Esophagus squamous epithelium (tissue), 5 donors: Measurements from ENCODE around the gene IGDCC3. TPM values are rescaled to one million over a fixed set of nuclear protein-coding genes. Genes with fewer than 3 reads are reported as not detected.

Source experiments
- DNase-seq: peaks from one replicate; lab custom pipeline; 2025; lab: John Stamatoyannopoulos, UW
- H3K27ac ChIP-seq, 4 donors: fragments of 200-600 bp; sonication (generic); one replicate each; pipeline ENCODE4 v1.5.1; 2016 to 2019; ENCODE audit warnings: mild to moderate bottlenecking in 1 of 4
- H3K27me3 ChIP-seq, 4 donors: fragments of 200-600 bp; sonication (generic); 1 replicate in 3 of 4; 2 replicates in 1 of 4; pipeline versions ENCODE4 v1.5.1 to v1.6.0; 2017 to 2021; ENCODE audit warnings: antibody characterized with exemption in 1 of 4
- H3K36me3 ChIP-seq, 3 donors: fragments of 200-600 bp; sonication (generic); one replicate each; pipeline ENCODE4 v1.5.1; 2016 to 2019
- H3K4me1 ChIP-seq, 3 donors: fragments of 200-600 bp; sonication (generic); one replicate each; pipeline ENCODE4 v1.5.1; 2017 to 2019
- H3K4me3 ChIP-seq, 4 donors: fragments of 200-600 bp; sonication (generic); 1 replicate in 3 of 4; 2 replicates in 1 of 4; pipeline ENCODE4 v1.5.1; 2016 to 2019; ENCODE audit warnings: mild to moderate bottlenecking in 2 of 4, moderate library complexity in 1 of 4
- H3K9me3 ChIP-seq, 3 donors: fragments of 200-600 bp; sonication (generic); one replicate each; pipeline ENCODE4 v1.5.1; 2016 to 2019
- CTCF ChIP-seq, 6 experiments: fragments of 450-650 bp in 4 of 6; fragments of 200-600 bp in 2 of 6; sonication (generic) in 2 of 6; IDR thresholded peaks; one replicate each; pipeline ENCODE4 v1.5.1; 2016 to 2019; ENCODE audit warnings: antibody characterized with exemption in 6 of 6, mild to moderate bottlenecking in 4 of 6, moderate library complexity in 4 of 6
- POLR2A ChIP-seq, 4 donors: fragments of 450-650 bp; IDR thresholded peaks; one replicate each; pipeline ENCODE4 v1.6.1; 2017; ENCODE audit warnings: antibody characterized with exemption in 4 of 4, mild to moderate bottlenecking in 4 of 4, moderate library complexity in 3 of 4
- WGBS, 2 donors: methylation state at CpG; one replicate each; pipeline ENCODE4 v1.1.5; 2018; 5-methylcytosine and 5-hydroxymethylcytosine counted together
- intact Hi-C: fragments of 100-400 bp; cut with DNase I; formaldehyde crosslinking; loops from one replicate; pipeline ENCODE4 v1.15.0; 2022
- total RNA-seq, 4 donors: library from RNA; depleted of rRNA; stranded (reverse); fragments of >200 nt; gene quantifications; one replicate each; pipeline ENCODE4 v1.1.0, GENCODE V29; 2016
- donor health status: DM: yes; HTN: yes; CAD: no.

The IGDCC3 gene
- total RNA-seq, 4 donors from 2014 or later = not detected

- Histone ChIP-seq H3K27ac (peak overlapping the region in 2 of 4 donors; percentile 50 to 65), H3K27me3 (peaks cover 0 to 58% (median 3%) of the 10 kb centered on the region in 4 donors), H3K4me1 (peaks cover 13 to 28% (median 18%) of the 10 kb centered on the region in 3 donors), H3K36me3 (no peaks in the 10 kb centered on the region), H3K4me3 (peak overlapping the region in 3 of 4 donors; percentile 21 to 73 (median 52)), H3K9me3 (no peaks in the 10 kb centered on the region)
- 36 to 37% methylated on average over 10 to 21 of the region's 28 CpGs for WGBS, 2 donors
- TF ChIP-seq POLR2A (IDR thresholded peaks at IDR 0.05) = no peak
- no peak for TF ChIP-seq CTCF (IDR thresholded peaks at IDR 0.05)
- no peak for DNase-seq
- intact Hi-C loops = no loop called here
These were observed 45.6 kb upstream of the IGDCC3 start for GRCh38 chr15:65423150-65423975.

- WGBS, 2 donors = 0% methylated on average over 2 to 5 of the region's 39 CpGs
- H3K4me3 ChIP-seq = peak overlapping the region; percentile 25 to 73 (median 43)
- no peak for DNase-seq
These were observed 43.8 kb upstream of the IGDCC3 start for GRCh38 chr15:65421360-65422215.

GRCh38 chr15:65420975-65421359, 43.2 kb upstream of the IGDCC3 start:
- TF ChIP-seq POLR2A (IDR thresholded peaks at IDR 0.05) (no peak), CTCF (IDR thresholded peaks at IDR 0.05) (no peak)
- WGBS, 2 donors = 33 to 37% methylated on average over 2 to 10 of the region's 17 CpGs
- Histone ChIP-seq H3K36me3 (no peaks in the 10 kb centered on the region), H3K27ac (peak overlapping the region in 3 of 4 donors; percentile 11 to 68 (median 50)), H3K27me3 (peaks cover 0 to 78% (median 3%) of the 10 kb centered on the region in 4 donors), H3K9me3 (no peaks in the 10 kb centered on the region), H3K4me3 (peak overlapping the region in 3 of 4 donors; percentile 34 to 73 (median 52)), H3K4me1 (peaks cover 13 to 28% (median 18%) of the 10 kb centered on the region in 3 donors)
- intact Hi-C loops = no loop called here
- no peak for DNase-seq

More at GRCh38 chr15:65421360-65422215, 43.8 kb upstream of the IGDCC3 start:
- Histone ChIP-seq H3K4me1 (peaks cover 13 to 28% (median 18%) of the 10 kb centered on the region in 3 donors), H3K36me3 (no peaks in the 10 kb centered on the region), H3K9me3 (no peaks in the 10 kb centered on the region), H3K27ac (peak overlapping the region in 3 of 4 donors; percentile 11 to 68 (median 50)), H3K27me3 (peaks cover 0 to 74% (median 3%) of the 10 kb centered on the region in 4 donors)
- intact Hi-C loops = no loop called here
- no peak for TF ChIP-seq CTCF (IDR thresholded peaks at IDR 0.05)
- TF ChIP-seq POLR2A (IDR thresholded peaks at IDR 0.05) = no peak

- intact Hi-C loops = no loop called here
- Histone ChIP-seq H3K4me3 (no peak overlapping the region), H3K4me1 (peaks cover 13 to 40% (median 18%) of the 10 kb centered on the region in 3 donors), H3K27me3 (peaks cover 0 to 83% (median 3%) of the 10 kb centered on the region in 4 donors), H3K27ac (peak overlapping the region in 1 of 4 donors; percentile 8), H3K9me3 (no peaks in the 10 kb centered on the region), H3K36me3 (no peaks in the 10 kb centered on the region)
- TF ChIP-seq POLR2A (IDR thresholded peaks at IDR 0.05) (no peak), CTCF (IDR thresholded peaks at IDR 0.05) (no peak)
- 75 to 100% methylated on average over 1 to 2 of the region's 2 CpGs for WGBS, 2 donors
- DNase-seq = no peak
These were observed 40.8 kb upstream of the IGDCC3 start for GRCh38 chr15:65418596-65418995.
